M059J (cell line): Measurements from ENCODE around the gene CMTM3. TPM values are rescaled to one million over a fixed set of nuclear protein-coding genes. Genes with fewer than 3 reads are reported as not detected.
"Not testable (repeated sequence)": the region's sequence is repeated elsewhere in the genome, so short reads cannot be mapped to it uniquely, and the experiment has no call there.

Experiments used
- DNase-seq: peaks from one replicate; pipeline ENCODE4 v3.0.0-alpha.2; 2012; ENCODE audit warnings: low read depth
- total RNA-seq: library from RNA; depleted of rRNA; stranded (reverse); fragments of >200 nt; shearing (Covaris generic); gene quantifications from 2 replicates; pipeline ENCODE4 v1.2.3, GENCODE V29; 2014

Gene CMTM3
- total RNA-seq, 1 experiment from 2014 or later: 33.6 TPM

- no peak for DNase-seq
Measured at GRCh38 chr16:66609139-66609510, 4.6 kb downstream of the CMTM3 start.

GRCh38 chr16:66610111-66610820 lies 5.8 kb downstream of the CMTM3 start:
- no peak for DNase-seq

- not testable (repeated sequence) for DNase-seq
Measured at GRCh38 chr16:66611911-66612310, 7.4 kb downstream of the CMTM3 start.

- no peak for DNase-seq
Measured at GRCh38 chr16:66612422-66612821, 7.9 kb downstream of the CMTM3 start.

- no peak for DNase-seq
Measured at GRCh38 chr16:66614161-66614802, 9.8 kb downstream of the CMTM3 start.

GRCh38 chr16:66616169-66616568 lies 11.7 kb downstream of the CMTM3 start:
- no peak for DNase-seq

- no peak for DNase-seq
Measured at GRCh38 chr16:66616592-66616991, 12.1 kb downstream of the CMTM3 start.

- DNase-seq: peak; percentile 20
Measured at GRCh38 chr16:66617010-66617434, 12.5 kb downstream of the CMTM3 start.

- DNase-seq: no peak
Measured at GRCh38 chr16:66617728-66618127, 13.2 kb downstream of the CMTM3 start.

GRCh38 chr16:66618588-66619375 lies 14.3 kb downstream of the CMTM3 start:
- DNase-seq: peak; percentile 99

GRCh38 chr16:66619534-66620428 lies 15.3 kb downstream of the CMTM3 start:
- peak; percentile 88 for DNase-seq

GRCh38 chr16:66620429-66620795 lies 15.9 kb downstream of the CMTM3 start:
- no peak for DNase-seq

- DNase-seq: no peak
Measured at GRCh38 chr16:66621973-66622372, 17.5 kb downstream of the CMTM3 start.

GRCh38 chr16:66622863-66623262 lies 18.4 kb downstream of the CMTM3 start:
- no peak for DNase-seq

GRCh38 chr16:66623755-66624154 lies 19.3 kb downstream of the CMTM3 start:
- no peak for DNase-seq

GRCh38 chr16:66627611-66628378 lies 23.3 kb downstream of the CMTM3 start:
- DNase-seq: not testable (repeated sequence)

GRCh38 chr16:66629856-66630255 lies 25.4 kb downstream of the CMTM3 start:
- DNase-seq: no peak

- DNase-seq: not testable (repeated sequence)
Measured at GRCh38 chr16:66630561-66631260, 26.2 kb downstream of the CMTM3 start.

- DNase-seq: not testable (repeated sequence)
Measured at GRCh38 chr16:66631558-66631957, 27.1 kb downstream of the CMTM3 start.

- DNase-seq: no peak
Measured at GRCh38 chr16:66634527-66635196, 30.2 kb downstream of the CMTM3 start.
